GM06990 (cell line): ENCODE results near the gene CACNA1A.
A peak's percentile ranks its signal among the peaks of the same experiment; 100 is the strongest.
"Not testable (repeated sequence)": the region's sequence is repeated elsewhere in the genome, so short reads cannot be mapped to it uniquely, and the experiment has no call there.

Source experiments
- DNase-seq: peaks from one replicate; pipeline ENCODE4 v3.0.0-alpha.2; 2011; ENCODE audit not compliant: insufficient read length; ENCODE audit errors: extremely low read depth
- H3K27me3 ChIP-seq: replicated peaks from 2 replicates; pipeline ENCODE4 v1.6.0; 2011; ENCODE audit warnings: low read length; ENCODE audit not compliant: control insufficient read depth, insufficient read depth
- H3K36me3 ChIP-seq: 2 replicates; pipeline ENCODE4 v1.5.1; 2011; ENCODE audit warnings: low read length; ENCODE audit not compliant: control insufficient read depth, insufficient read depth
- H3K4me3 ChIP-seq: replicated peaks from 2 replicates; pipeline ENCODE4 v1.5.1; 2011; ENCODE audit warnings: low read depth, mild to moderate bottlenecking, control low read depth, low read length
- TF ChIP-seq, protein P1 (sequence below): IDR thresholded peaks from 2 replicates; pipeline ENCODE4 v1.5.1; 2011; ENCODE audit warnings: low read length, control low read depth, mild to moderate bottlenecking, inconsistent platforms; ENCODE audit not compliant: insufficient read depth, poor library complexity, severe bottlenecking

The CACNA1A gene

DNA sequence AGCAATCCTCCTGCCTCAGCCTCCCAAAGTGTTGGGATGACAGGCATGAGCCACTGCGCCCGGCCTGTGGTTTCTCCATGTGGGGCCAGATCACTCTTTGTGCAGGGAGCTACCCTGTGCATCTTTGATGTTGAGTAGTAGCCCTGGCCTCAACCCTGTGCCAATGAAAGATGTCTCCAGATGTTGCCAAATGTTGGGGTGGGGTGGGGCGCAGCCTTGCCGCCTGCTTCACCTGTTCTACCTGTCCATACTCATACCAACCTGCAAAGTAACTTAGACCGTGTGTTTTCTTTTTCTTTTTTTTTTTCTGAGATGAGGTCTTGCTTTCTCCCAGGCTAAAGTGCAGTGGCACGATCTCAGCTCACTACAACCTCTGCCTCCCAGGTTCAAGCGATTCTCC lies 335.1 kb downstream of the CACNA1A start:
- no peaks in the 10 kb centered on the region for H3K27me3 ChIP-seq
- H3K36me3 ChIP-seq, result no peaks in the 10 kb centered on the region
- TF ChIP-seq, protein P1, sequence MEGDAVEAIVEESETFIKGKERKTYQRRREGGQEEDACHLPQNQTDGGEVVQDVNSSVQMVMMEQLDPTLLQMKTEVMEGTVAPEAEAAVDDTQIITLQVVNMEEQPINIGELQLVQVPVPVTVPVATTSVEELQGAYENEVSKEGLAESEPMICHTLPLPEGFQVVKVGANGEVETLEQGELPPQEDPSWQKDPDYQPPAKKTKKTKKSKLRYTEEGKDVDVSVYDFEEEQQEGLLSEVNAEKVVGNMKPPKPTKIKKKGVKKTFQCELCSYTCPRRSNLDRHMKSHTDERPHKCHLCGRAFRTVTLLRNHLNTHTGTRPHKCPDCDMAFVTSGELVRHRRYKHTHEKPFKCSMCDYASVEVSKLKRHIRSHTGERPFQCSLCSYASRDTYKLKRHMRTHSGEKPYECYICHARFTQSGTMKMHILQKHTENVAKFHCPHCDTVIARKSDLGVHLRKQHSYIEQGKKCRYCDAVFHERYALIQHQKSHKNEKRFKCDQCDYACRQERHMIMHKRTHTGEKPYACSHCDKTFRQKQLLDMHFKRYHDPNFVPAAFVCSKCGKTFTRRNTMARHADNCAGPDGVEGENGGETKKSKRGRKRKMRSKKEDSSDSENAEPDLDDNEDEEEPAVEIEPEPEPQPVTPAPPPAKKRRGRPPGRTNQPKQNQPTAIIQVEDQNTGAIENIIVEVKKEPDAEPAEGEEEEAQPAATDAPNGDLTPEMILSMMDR, result no peak
- no peak overlapping the region for H3K4me3 ChIP-seq
- DNase-seq, result no peak

DNA sequence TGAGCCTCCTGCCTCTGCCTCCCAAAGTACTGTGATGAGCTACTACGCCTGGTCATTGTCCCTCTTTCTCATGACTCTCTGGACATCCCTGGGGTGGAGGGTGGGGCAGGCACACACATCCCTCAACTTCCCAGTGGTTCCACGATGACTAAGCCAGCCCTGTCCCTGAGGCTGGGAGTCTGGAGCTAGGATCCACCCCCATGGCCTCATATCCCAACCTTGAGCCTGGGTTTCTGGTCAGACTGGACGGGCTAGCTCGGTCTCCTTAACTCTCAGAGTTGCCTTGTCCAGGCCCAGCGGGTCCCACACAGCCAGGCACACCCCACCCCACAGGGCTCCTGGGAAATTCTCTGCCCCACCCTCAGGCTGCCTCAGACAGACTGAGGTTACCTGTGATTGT lies 336.5 kb downstream of the CACNA1A start:
- no peak for DNase-seq

DNA sequence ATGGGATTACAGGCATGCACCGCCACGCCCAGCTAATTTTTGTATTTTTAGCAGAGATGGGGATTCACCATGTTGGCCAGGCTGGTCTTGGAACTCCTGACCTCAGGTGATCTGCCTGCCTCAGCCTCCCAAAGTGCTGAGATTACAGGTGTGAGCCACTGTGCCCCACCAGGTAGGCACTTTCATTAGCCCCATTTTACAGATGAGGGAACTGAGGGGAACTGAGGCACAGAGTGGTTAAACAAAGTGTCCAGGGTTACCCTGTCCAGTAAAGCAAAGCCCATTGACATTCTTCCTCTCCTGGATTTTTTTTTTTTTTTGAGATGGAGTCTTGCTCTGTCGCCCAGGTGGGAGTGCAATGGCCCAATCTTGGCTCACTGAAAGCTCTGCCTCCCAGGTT lies 340.1 kb downstream of the CACNA1A start:
- not testable (repeated sequence) for H3K4me3 ChIP-seq, H3K36me3 ChIP-seq, DNase-seq, H3K27me3 ChIP-seq

More for the DNA sequence above, 336.5 kb downstream of the CACNA1A start:
- no peaks in the 10 kb centered on the region for H3K27me3 ChIP-seq
- TF ChIP-seq, protein P1, result no peak
- no peaks in the 10 kb centered on the region for H3K36me3 ChIP-seq
- no peak overlapping the region for H3K4me3 ChIP-seq

DNA sequence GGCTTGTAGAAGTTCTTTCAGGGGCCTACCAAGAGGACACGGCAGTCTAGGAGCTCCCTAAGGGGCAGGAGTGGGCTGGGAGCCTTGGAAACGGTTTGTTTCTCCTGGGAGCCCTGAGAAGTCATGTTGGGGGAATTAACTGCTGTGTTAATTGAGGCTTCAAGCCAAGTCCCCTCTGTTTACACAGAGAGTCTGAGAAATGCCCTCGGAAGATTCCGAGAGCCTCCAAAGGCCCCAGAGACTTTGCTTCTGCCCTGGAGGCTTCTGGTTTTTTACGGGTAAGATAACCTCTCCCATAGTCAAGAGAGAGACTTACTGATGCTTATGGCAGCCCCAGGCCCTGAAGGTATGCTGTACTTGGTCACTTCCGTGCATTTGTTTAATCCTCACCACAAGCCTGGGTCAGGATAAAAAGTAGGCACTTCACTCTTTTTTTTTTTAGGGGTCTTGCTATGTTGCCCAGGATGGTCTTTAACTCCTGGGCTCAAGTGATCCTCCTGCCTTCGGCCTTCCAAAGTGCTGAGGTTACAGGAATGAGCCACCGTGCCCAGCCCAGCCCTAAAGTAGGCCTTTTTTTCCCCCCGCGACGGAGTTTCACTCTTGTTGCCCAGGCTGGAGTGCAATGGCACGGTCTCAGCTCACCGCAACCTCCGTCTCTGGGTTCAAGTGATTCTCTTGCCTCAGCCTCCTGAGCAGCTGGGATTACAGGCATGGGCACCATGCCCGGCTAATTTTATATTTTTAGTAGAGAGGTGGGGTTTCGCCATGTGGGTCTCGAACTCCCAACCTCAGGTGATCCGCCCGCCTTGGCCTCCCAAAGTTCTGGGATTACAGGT lies 340.9 kb downstream of the CACNA1A start:
- TF ChIP-seq, protein P1, result no peak
- Histone ChIP-seq H3K4me3 (no peak overlapping the region), H3K27me3 (no peaks in the 10 kb centered on the region), H3K36me3 (no peaks in the 10 kb centered on the region)
- no peak for DNase-seq

DNA sequence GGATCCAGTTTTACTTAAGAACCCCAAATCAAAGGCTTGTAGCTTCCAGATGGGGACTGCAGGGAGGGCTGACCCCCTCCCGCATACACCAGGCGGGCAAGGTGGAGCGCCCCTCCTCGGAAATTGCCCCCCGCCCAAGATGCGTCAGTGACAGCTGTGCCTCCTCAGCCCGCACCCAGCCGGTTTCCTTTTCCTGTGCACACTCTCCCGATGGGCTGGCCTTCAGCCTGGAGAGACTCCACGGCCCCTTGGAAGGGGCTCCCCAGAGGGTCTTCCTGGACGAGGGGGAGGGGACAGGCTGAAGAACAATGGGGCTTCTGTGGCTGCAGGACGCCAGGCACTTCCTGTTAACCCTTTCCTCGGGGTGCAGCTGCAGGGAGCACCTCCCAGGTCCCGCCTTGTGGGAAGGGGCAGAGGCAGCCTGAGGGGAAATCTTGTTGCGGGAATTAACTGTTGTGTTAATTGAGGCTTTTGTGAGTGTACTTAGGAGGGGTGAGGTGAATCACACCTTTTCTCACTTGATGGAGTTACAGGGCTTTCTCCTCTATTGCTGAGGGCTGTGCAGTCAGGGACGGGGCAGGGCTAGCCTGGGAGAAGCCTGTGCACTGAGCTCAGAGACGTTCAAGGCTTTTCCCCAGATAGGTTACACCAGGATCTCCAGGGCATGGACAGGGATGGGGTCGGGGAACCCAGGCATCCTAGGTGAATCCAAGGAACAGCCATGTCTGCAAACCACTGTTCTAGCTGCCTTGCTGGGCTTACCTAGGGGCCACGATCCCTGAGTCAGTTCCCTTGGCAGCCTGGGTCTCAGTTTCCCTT lies 341.7 kb downstream of the CACNA1A start:
- Histone ChIP-seq H3K4me3 (peak overlapping the region; percentile 15), H3K27me3 (no peaks in the 10 kb centered on the region), H3K36me3 (no peaks in the 10 kb centered on the region)
- peak; percentile 53 for DNase-seq
- TF ChIP-seq, protein P1, result no peak

DNA sequence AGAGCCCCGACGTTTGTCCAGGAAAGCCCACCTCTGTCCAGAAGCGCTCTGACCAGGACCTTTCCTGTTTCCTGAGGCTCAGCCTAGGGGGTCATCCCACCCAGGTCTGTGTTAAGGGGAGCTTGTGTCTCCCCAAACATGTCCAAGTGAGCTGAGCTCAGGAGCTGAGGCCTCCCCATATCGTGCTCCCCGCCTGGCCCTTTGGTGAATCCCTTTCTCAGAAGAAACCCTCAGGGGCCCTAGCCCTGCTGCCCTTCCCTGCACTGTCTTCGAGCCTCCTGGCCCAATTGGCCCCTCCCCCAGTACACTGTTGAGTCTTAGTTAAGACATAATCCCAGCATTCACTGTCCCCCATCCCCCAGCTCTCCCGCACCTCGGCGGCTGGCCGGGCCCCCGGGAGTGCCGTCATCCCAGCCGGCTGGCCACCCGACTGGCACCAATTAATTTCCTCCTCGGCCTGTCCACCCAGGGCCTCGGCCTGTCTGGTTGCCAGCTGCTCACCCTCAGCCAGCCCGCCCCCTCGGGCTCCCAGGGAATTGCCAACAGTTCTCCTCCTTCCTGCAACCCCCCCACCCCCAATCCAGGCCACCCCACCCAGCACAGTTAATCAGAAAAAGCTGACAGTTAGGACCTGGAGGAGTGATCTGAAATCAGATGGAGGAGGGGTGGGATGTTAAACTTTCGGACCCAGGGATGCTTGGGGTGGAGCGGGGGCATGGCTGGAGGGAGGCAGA lies 342.5 kb downstream of the CACNA1A start:
- H3K36me3 ChIP-seq, result no peaks in the 10 kb centered on the region
- H3K4me3 ChIP-seq, result no peak overlapping the region
- TF ChIP-seq, protein P1, result no peak
- DNase-seq, result peak; percentile 68
- H3K27me3 ChIP-seq, result no peaks in the 10 kb centered on the region
